Activated CD4-positive, alpha-beta memory T cell treated with anti-CD3 and anti-CD28 coated beads for 36 hours (primary cell): ENCODE measurements around the gene PPP1R12B. TPM values are rescaled to one million over a fixed set of nuclear protein-coding genes. Genes with fewer than 3 reads are reported as not detected.
"Not testable (repeated sequence)": the region's sequence is repeated elsewhere in the genome, so short reads cannot be mapped to it uniquely, and the experiment has no call there.

Source experiments
- CTCF ChIA-PET: fragments of 350-600 bp; sonication (Branson Sonifier 250); formaldehyde crosslinking; loops from one replicate; lab custom pipeline; 2021; ENCODE audit warnings: antibody characterized with exemption, inconsistent platforms; lab: Charles Lee
- POLR2A ChIA-PET: fragments of 350-600 bp; sonication (Branson Sonifier 250); formaldehyde crosslinking; loops from one replicate; lab custom pipeline; 2021; ENCODE audit warnings: antibody characterized with exemption; lab: Charles Lee
- DNase-seq: peaks from one replicate; pipeline ENCODE4 v3.0.0-alpha.2; 2020
- H3K27ac Mint-ChIP-seq: one replicate; pipeline ENCODE4 v1.8.0; 2021; ENCODE audit warnings: mixed read lengths
- H3K27me3 Mint-ChIP-seq: one replicate; pipeline ENCODE4 v1.8.0; 2021; ENCODE audit warnings: mixed read lengths
- H3K36me3 Mint-ChIP-seq: one replicate; pipeline ENCODE4 v1.8.0; 2021; ENCODE audit warnings: mixed read lengths
- H3K4me1 Mint-ChIP-seq: one replicate; pipeline ENCODE4 v1.8.0; 2021; ENCODE audit warnings: low read depth, mixed read lengths
- H3K4me3 Mint-ChIP-seq: one replicate; pipeline ENCODE4 v1.8.0; 2021; ENCODE audit warnings: mild to moderate bottlenecking, mixed read lengths
- H3K9me3 Mint-ChIP-seq: one replicate; pipeline ENCODE4 v1.8.0; 2021; ENCODE audit warnings: mixed read lengths
- intact Hi-C: fragments of 100-400 bp; cut with micrococcal nuclease; formaldehyde crosslinking; loops from one replicate; pipeline ENCODE4 v1.15.1; 2023
- total RNA-seq, 2 experiments: library from RNA; stranded (reverse); gene quantifications; one replicate each; pipeline ENCODE4 v1.2.3, GENCODE V29; 2021

Gene PPP1R12B
- total RNA-seq, 2 experiments from 2014 or later, result 8.2 to 8.6 TPM

DNA sequence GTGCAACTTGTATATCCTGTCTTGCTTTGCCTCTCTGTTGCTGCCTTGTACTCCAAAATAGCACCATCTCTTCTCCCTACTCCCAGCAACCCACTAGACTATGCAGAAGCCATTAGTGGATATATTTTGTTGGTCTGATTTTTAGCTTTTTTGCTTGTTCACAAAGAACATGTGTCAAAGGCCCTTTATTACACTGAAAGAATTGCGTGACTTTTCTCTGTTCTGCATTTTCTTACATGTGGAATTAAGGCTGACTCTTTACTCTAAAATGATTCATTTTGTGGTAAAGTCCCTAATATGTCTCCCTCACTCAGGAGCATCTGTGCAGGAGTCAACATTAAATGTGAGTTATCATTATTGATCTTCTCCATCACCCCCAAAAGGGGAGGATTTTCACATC is 182.2 kb downstream of the PPP1R12B start:
- POLR2A ChIA-PET, H3K4me1 Mint-ChIP-seq, H3K36me3 Mint-ChIP-seq, H3K27me3 Mint-ChIP-seq, H3K9me3 Mint-ChIP-seq, H3K4me3 Mint-ChIP-seq, intact Hi-C loops, CTCF ChIA-PET, DNase-seq, H3K27ac Mint-ChIP-seq: not testable (repeated sequence)

DNA sequence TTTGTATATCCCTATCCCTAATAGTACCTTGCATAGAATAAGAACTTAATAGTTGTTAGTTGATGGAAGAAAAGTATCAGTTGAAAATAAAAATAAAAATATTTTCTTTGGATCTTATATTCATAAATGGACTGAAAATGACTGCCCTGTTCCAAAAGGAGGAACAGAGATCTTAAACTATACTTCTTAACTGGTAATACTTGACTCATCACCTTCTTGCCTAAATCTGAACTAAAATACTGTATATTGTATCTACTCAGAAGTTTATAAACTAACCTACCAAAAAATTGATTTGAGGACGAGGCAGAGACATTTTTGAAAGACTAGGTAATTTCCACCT is 182.9 kb downstream of the PPP1R12B start:
- no peaks in the 10 kb centered on the region for H3K4me1 Mint-ChIP-seq
- ChIA-PET POLR2A (no interaction called here), CTCF (no interaction called here)
- H3K27me3 Mint-ChIP-seq, result no peaks in the 10 kb centered on the region
- no peak overlapping the region for H3K4me3 Mint-ChIP-seq
- no peak for DNase-seq
- H3K36me3 Mint-ChIP-seq, result no peaks in the 10 kb centered on the region
- intact Hi-C loops, result no loop called here
- H3K9me3 Mint-ChIP-seq, result no peaks in the 10 kb centered on the region
- no peak overlapping the region for H3K27ac Mint-ChIP-seq

DNA sequence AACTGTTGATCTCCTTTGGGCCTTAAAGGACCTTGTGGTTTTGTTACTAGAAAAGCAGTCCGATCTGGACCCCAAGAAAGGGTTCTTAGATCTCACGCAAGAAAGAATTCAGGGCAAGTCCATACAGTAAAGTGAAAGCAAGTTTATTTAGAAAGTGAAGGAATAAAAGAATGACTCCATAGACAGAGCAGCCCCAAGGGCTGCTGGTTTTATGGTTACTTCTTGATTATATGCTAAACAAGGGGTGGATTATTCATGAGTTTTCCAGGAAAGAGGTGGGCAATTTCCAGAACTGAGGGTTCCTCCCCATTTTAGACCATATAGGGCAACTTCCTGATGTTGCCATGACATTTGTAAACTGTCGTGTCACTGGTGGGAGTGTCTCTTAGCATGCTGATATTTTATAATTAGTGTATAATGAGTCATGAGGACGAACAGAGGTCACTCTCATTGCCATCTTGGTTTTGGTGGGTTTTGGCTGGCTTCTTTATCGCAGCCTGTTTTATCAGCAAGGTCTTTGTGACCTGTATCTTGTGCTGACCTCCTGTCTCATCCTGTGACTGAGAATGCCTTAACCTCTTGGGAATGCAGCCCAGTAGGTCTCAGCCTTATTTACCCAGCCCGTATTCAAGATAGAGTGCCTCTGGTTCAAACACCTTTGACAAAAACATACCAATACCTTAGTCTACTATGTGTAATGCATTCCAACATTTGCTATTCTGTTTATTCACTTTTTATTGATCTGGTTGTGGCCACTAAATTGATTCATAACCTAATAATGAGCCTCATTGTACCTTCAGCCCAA is 183.5 kb downstream of the PPP1R12B start:
- DNase-seq, POLR2A ChIA-PET, H3K27me3 Mint-ChIP-seq, H3K4me1 Mint-ChIP-seq, intact Hi-C loops, H3K9me3 Mint-ChIP-seq, CTCF ChIA-PET, H3K27ac Mint-ChIP-seq, H3K36me3 Mint-ChIP-seq, H3K4me3 Mint-ChIP-seq: not testable (repeated sequence)

DNA sequence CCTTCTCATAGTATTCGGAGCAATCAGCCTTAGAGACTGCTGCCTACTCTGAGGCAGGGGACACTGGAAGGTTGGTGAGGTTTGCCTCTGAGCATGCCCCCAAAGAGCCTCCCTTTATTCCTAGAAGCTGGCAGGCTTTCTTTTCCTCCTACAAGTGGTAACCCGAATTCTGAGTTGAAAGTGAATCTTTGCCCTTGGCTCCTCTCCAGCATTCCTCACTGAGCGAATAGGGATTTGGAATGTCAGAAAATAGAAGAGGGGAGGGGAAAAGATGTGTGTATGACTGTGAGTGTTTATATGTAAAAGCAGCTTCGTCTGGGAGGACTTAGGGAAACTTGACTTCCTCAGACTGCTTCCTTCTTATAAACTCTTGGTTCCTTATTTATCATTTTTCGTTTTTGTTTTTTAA is 190.7 kb downstream of the PPP1R12B start:
- H3K27ac Mint-ChIP-seq, result not testable (repeated sequence)

DNA sequence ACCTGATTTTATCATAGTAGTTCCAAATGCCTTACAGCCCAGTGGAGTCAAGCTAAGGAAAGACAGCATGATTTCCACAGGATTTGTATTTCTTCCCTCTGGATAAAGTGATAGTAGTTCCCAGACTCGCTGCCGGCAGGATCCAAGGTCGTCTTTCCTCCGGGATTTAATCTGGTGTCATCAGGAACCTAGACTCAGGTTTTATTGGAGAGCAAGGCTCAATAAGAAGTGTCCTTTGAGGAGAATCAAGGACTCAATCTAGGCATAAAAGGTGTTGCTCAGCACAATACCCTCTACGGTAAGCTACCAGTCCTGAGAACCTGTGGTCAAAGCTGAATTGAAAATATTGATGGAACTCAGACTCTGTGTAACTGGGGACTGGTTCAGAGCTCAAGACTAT is 191.1 kb downstream of the PPP1R12B start:
- DNase-seq, H3K4me1 Mint-ChIP-seq, H3K36me3 Mint-ChIP-seq, H3K27ac Mint-ChIP-seq, CTCF ChIA-PET, intact Hi-C loops, H3K27me3 Mint-ChIP-seq, POLR2A ChIA-PET, H3K9me3 Mint-ChIP-seq, H3K4me3 Mint-ChIP-seq: not testable (repeated sequence)

More for the DNA sequence above, 190.7 kb downstream of the PPP1R12B start:
- POLR2A ChIA-PET, H3K36me3 Mint-ChIP-seq, DNase-seq, H3K27me3 Mint-ChIP-seq, intact Hi-C loops, CTCF ChIA-PET, H3K9me3 Mint-ChIP-seq, H3K4me3 Mint-ChIP-seq, H3K4me1 Mint-ChIP-seq: not testable (repeated sequence)

DNA sequence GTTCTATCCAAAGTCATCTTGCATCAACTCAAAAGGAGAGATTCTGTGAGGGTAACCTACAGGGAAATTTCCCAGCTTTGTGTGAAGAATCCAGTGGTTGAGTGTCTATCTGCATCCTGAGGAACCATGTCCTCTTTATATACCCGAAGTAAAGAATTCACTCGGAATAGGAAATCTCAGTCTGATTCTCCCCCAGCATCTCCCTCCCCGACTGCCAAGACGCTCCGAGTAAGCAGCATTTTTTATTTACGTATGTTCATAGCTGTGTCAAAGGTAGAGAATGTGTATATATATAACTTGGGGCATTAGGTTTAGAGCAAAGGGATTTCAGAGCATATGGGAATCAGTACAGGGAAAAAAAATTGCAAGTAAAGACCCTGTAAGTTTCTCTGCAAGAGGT is 191.5 kb downstream of the PPP1R12B start:
- Mint-ChIP-seq H3K9me3 (no peaks in the 10 kb centered on the region), H3K27me3 (no peaks in the 10 kb centered on the region), H3K4me3 (no peak overlapping the region), H3K36me3 (no peaks in the 10 kb centered on the region), H3K27ac (no peak overlapping the region), H3K4me1 (no peaks in the 10 kb centered on the region)
- ChIA-PET CTCF (no interaction called here), POLR2A (no interaction called here)
- intact Hi-C loops, result no loop called here
- DNase-seq, result no peak

DNA sequence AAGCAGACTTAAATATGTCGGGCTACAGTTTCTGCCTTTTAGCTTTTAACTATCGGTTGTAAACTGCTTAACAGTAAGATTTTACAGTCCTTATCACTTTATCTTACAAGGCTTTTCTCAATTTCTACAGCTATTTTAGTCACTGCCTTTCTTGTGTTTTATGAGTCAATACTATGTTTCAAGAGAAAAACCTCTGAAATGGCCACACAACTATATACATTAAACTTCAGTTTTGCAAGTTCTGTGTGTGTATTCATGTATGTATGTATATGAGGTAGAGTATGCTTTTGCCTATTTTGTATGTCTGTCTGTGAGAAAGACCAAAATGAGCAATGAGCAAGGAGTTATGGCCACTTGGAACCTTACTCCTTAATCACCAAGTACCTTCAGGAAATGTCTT is 191.9 kb downstream of the PPP1R12B start:
- CTCF ChIA-PET, result no interaction called here

DNA sequence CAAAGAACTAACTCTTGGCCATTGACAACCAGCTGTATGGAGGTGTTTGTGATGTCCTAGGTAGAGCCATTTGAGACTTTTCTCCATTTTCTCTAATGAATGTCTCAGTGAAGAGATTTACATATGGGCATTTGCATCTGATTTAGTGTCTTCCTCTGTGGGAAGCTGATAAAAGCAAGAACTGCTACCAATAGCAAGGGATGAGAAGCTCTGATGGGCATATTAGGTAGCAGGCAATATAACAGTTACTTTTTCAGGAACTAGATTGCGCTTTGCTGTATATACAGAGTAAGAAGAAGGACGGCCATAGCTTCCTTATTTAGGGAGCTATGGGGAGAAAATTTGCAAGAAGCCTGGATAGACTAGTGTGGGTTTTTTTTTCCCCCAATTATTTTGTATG is 192.4 kb downstream of the PPP1R12B start:
- H3K4me1 Mint-ChIP-seq, POLR2A ChIA-PET, CTCF ChIA-PET: not testable (repeated sequence)

More for the DNA sequence above, 191.9 kb downstream of the PPP1R12B start:
- H3K9me3 Mint-ChIP-seq, result no peaks in the 10 kb centered on the region
- no peak for DNase-seq
- intact Hi-C loops, result no loop called here
- no peaks in the 10 kb centered on the region for H3K27me3 Mint-ChIP-seq
- POLR2A ChIA-PET, result no interaction called here
- H3K4me3 Mint-ChIP-seq, result no peak overlapping the region
- H3K36me3 Mint-ChIP-seq, result no peaks in the 10 kb centered on the region
- no peak overlapping the region for H3K27ac Mint-ChIP-seq
- H3K4me1 Mint-ChIP-seq, result no peaks in the 10 kb centered on the region

DNA sequence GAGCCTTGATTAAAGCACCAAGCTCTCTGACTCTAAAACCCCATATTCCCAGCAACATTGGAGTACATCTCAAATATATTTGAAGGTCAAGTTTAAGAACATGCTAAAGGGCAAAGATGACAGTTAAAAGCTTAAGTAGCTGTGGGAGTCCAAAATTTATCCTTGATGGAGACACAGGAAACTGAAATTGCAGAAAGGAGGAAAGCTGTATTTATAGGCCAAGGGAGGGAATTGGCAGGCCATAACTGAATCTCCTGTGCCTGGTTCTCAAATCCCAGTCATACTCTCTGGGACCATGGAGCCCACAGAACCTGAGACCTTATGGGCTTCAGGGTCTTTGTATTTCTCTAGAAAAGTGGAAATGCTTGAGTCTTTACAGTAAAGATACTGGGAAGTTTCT is 193.9 kb downstream of the PPP1R12B start:
- H3K27me3 Mint-ChIP-seq, H3K27ac Mint-ChIP-seq, POLR2A ChIA-PET, H3K9me3 Mint-ChIP-seq, H3K4me3 Mint-ChIP-seq, DNase-seq, H3K4me1 Mint-ChIP-seq, H3K36me3 Mint-ChIP-seq, intact Hi-C loops, CTCF ChIA-PET: not testable (repeated sequence)

More for the DNA sequence above, 192.4 kb downstream of the PPP1R12B start:
- H3K9me3 Mint-ChIP-seq, H3K4me3 Mint-ChIP-seq, intact Hi-C loops, H3K27me3 Mint-ChIP-seq, H3K36me3 Mint-ChIP-seq, DNase-seq, H3K27ac Mint-ChIP-seq: not testable (repeated sequence)

DNA sequence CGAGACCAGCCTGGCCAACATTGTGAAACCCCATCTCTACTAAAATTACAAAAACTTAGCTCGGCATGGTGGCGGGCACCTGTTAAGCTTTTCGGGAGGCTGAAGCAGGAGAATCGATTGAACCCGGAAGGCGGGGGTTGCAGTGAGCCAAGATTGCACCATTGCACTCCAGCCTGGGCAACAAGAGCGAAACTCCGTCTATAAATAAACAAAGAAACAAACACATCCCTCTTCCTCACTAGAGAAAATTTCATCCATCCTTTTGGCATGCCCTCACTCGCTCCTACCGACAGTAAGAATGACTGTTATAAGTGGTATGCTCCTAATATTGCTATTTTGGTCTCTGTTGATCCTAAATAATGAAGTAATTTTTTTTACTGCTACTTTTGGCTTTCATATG is 195.0 kb downstream of the PPP1R12B start:
- intact Hi-C loops, H3K4me1 Mint-ChIP-seq, H3K27me3 Mint-ChIP-seq, H3K27ac Mint-ChIP-seq, DNase-seq, CTCF ChIA-PET, H3K36me3 Mint-ChIP-seq, POLR2A ChIA-PET, H3K9me3 Mint-ChIP-seq, H3K4me3 Mint-ChIP-seq: not testable (repeated sequence)

DNA sequence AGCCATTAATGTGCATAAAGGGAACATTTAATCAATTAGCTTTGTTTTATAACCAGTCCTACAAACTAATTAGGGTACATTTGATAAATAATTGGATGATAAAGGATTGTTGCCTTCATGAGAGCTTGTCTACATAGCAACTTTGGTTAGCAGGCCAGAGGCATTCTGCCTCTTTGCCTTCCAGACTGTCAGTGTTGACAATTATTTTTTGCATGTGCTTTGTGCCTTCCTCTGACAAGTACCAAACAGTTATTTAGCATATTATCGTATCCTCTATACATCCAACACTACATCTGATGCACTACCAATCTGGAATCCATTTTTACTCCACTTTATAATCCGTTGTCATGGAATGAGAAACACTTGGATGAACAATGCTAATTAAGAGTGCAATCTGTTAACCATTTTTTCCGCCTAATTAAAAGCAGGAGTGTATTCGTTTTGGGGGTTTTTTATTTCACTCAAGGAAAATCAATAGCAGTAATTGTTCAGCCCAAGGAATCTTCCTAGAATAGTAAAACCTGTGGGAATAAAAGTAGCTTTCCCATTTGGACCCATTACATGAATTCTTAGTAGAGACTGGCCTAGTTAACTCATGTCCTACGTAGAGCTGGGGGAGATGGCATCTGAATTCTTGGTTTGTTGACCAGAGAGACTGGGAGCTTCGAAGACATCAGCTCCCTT is 196.4 kb downstream of the PPP1R12B start:
- CTCF ChIA-PET, result interaction anchor here (1.4 kb wide), 1 partner anchor 28 kb away, joined by 3 read pairs; no protein-coding TSS in a partner anchor

DNA sequence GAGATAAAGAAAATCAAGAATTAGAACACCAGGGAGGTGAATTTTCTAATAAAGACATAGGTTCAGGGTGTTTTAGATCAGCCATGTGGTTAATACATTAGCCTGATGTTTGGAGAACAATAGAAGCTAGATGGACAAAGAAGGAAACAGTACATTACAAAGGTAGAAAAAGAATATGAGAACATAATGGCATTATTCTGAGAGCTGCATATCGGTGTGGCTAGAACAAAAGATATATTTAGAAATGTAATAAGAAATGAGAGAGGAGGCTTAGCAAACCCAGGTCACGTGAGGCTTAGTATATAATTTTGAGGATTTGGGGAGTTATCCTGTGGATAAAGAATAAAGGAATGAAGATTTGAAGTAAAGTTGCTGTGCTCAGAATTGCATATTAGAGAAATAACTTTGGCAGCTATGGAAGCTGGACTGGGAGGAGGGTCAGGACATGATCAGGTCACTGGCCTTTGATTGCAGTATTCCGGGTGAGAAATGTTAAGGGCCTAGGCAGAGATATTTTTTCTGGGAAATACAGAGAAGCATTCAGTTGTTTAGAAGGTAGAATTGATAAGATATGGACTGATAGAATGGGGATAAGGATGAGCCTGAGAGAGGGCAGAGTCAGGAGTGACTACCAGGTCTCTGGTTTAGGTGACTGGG is 197.3 kb downstream of the PPP1R12B start:
- CTCF ChIA-PET, result interaction anchor here (1.4 kb wide), 1 partner anchor 27 kb away, joined by 3 read pairs; no protein-coding TSS in a partner anchor
- H3K4me1 Mint-ChIP-seq, intact Hi-C loops, H3K4me3 Mint-ChIP-seq, H3K36me3 Mint-ChIP-seq, POLR2A ChIA-PET, H3K9me3 Mint-ChIP-seq, H3K27me3 Mint-ChIP-seq, H3K27ac Mint-ChIP-seq, DNase-seq: not testable (repeated sequence)

More for the DNA sequence above, 196.4 kb downstream of the PPP1R12B start:
- DNase-seq, H3K27me3 Mint-ChIP-seq, POLR2A ChIA-PET, H3K4me1 Mint-ChIP-seq, H3K36me3 Mint-ChIP-seq, H3K27ac Mint-ChIP-seq, intact Hi-C loops, H3K9me3 Mint-ChIP-seq, H3K4me3 Mint-ChIP-seq: not testable (repeated sequence)
